ENCODE measurements around the gene HLA-DOB.
A peak's percentile ranks its signal among the peaks of the same experiment; 100 is the strongest.

HLA-DOB gene

GRCh38 chr6:32843331-32843978, 26.7 kb upstream of the HLA-DOB start:
- DNase-seq = no peak

- no peak for DNase-seq
These were observed 25.9 kb upstream of the HLA-DOB start for GRCh38 chr6:32842690-32843089.

GRCh38 chr6:32842021-32842650, 25.3 kb upstream of the HLA-DOB start:
- no peak for DNase-seq

GRCh38 chr6:32840604-32841246, 23.9 kb upstream of the HLA-DOB start:
- DNase-seq = peak; percentile 22

GRCh38 chr6:32839356-32839755, 22.6 kb upstream of the HLA-DOB start:
- no peak for DNase-seq

- DNase-seq = peak; percentile 99
These were observed 21.5 kb upstream of the HLA-DOB start, which contains the start of gene TAP2 for GRCh38 chr6:32838114-32838958. TAP2 (minus strand) TSS chr6:32838739; CDS start chr6:32838233, 506 bp downstream.

GRCh38 chr6:32837651-32838113, 20.9 kb upstream of the HLA-DOB start:
- no peak for DNase-seq

GRCh38 chr6:32836873-32837272, 20.1 kb upstream of the HLA-DOB start:
- no peak for DNase-seq

- DNase-seq = no peak
These were observed 18.5 kb upstream of the HLA-DOB start for GRCh38 chr6:32835167-32835893.

GRCh38 chr6:32833664-32834063, 16.9 kb upstream of the HLA-DOB start:
- no peak for DNase-seq

- no peak for DNase-seq
These were observed 15.7 kb upstream of the HLA-DOB start for GRCh38 chr6:32832535-32832934.

- no peak for DNase-seq
These were observed 14.1 kb upstream of the HLA-DOB start for GRCh38 chr6:32830936-32831335.

- no peak for DNase-seq
These were observed 13.2 kb upstream of the HLA-DOB start for GRCh38 chr6:32830017-32830416.

- DNase-seq = no peak
These were observed 12.7 kb upstream of the HLA-DOB start for GRCh38 chr6:32829495-32829894.

- no peak for DNase-seq
These were observed 10.2 kb upstream of the HLA-DOB start for GRCh38 chr6:32827025-32827424.

GRCh38 chr6:32825966-32826365, 9.2 kb upstream of the HLA-DOB start:
- no peak for DNase-seq

- DNase-seq = no peak
These were observed 2.9 kb upstream of the HLA-DOB start for GRCh38 chr6:32819729-32820128.

GRCh38 chr6:32818867-32819266, 2.1 kb upstream of the HLA-DOB start:
- no peak for DNase-seq

- no peak for DNase-seq
These were observed 806 bp downstream of the HLA-DOB start for GRCh38 chr6:32815996-32816395.

- DNase-seq = no peak
These were observed 1.7 kb downstream of the HLA-DOB start for GRCh38 chr6:32815115-32815514.

GRCh38 chr6:32814145-32814544, 2.7 kb downstream of the HLA-DOB start:
- no peak for DNase-seq

- DNase-seq = no peak
These were observed 7.6 kb downstream of the HLA-DOB start for GRCh38 chr6:32809171-32809570.

Data from stimulated activated CD4-positive, alpha-beta T cell treated with anti-CD3 and anti-CD28 coated beads, Interleukin-12 subunit alpha, Interleukin-12 subunit beta, amount 100 ng/mL, for 4 hours (primary cell).